ENCODE data around the gene LRP1B.

Gene LRP1B

DNA sequence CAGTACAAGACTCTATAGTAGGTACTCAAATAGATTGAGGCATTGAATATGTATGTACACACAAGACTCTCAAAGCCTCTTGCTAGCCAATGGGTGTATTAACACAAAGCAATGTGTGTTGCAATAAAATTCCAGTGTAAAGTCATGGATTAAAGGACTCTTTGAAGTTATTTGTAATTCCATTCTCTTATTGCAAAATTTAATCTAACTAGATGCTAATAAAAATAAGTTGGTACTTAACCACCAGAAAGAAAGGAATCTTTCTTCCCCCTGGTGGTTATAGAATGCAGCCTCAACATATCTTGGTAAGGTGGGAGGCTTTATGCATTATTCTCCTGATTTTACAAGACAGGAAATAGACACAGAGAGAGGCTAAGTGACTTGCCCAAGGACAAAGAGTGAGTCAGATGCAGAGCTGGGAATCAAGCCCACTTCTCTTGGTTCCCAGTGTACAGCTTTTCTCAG is 18.0 kb downstream of the LRP1B start:
- Histone ChIP-seq H3K27ac (no peak overlapping the region), H3K9me3 (no peaks in the 10 kb centered on the region), H3K4me3 (ENCODE audit: low read depth in 1 of 2, low read length in 1 of 2) (no peak overlapping the region), H3K4me1 (ENCODE audit: control insufficient read depth in 1 of 2, insufficient read depth in 1 of 2, low read depth in 1 of 2, low read length in 1 of 2) (no peaks in the 10 kb centered on the region), H3K36me3 (no peaks in the 10 kb centered on the region), H3K27me3 (no peaks in the 10 kb centered on the region)
- TF ChIP-seq, protein P1, sequence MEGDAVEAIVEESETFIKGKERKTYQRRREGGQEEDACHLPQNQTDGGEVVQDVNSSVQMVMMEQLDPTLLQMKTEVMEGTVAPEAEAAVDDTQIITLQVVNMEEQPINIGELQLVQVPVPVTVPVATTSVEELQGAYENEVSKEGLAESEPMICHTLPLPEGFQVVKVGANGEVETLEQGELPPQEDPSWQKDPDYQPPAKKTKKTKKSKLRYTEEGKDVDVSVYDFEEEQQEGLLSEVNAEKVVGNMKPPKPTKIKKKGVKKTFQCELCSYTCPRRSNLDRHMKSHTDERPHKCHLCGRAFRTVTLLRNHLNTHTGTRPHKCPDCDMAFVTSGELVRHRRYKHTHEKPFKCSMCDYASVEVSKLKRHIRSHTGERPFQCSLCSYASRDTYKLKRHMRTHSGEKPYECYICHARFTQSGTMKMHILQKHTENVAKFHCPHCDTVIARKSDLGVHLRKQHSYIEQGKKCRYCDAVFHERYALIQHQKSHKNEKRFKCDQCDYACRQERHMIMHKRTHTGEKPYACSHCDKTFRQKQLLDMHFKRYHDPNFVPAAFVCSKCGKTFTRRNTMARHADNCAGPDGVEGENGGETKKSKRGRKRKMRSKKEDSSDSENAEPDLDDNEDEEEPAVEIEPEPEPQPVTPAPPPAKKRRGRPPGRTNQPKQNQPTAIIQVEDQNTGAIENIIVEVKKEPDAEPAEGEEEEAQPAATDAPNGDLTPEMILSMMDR (IDR thresholded peaks at IDR 0.05), result no peak

DNA sequence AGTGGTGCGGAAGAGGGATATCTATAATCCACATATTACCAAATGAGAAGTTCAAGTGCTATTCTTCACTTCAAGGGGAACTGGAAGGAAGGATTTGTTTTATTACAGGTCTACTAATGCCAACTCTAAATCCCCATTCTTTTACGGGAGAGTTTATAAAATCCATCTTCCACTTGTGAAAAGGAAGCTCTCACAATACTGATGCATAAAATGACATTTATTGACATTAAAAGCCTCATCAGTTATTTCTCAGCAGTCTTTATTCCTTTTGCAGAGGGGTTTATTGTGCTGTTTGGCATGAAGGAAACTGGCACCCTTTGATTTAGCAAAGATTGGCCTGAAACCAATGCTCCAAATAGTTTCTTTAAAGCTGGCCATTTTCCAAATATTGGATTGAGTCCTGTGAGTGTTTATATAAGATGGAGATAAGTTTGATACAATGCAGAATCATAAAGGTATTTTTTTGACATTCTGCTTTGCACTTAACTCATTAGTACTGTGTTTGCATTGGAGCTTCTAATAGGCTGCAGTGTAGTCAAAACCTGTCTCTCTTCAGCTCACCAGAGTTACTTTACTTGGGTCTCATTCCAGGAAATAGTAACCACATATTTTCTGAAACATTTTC is 26.6 kb downstream of the LRP1B start:
- Histone ChIP-seq H3K4me1 (ENCODE audit: control insufficient read depth in 1 of 2, insufficient read depth in 1 of 2, low read depth in 1 of 2, low read length in 1 of 2) (no peaks in the 10 kb centered on the region), H3K9me3 (no peaks in the 10 kb centered on the region), H3K4me3 (ENCODE audit: low read depth in 1 of 2, low read length in 1 of 2) (no peak overlapping the region), H3K36me3 (no peaks in the 10 kb centered on the region), H3K27ac (no peak overlapping the region), H3K27me3 (no peaks in the 10 kb centered on the region)
- TF ChIP-seq, protein P1 (IDR thresholded peaks at IDR 0.05), result no peak

DNA sequence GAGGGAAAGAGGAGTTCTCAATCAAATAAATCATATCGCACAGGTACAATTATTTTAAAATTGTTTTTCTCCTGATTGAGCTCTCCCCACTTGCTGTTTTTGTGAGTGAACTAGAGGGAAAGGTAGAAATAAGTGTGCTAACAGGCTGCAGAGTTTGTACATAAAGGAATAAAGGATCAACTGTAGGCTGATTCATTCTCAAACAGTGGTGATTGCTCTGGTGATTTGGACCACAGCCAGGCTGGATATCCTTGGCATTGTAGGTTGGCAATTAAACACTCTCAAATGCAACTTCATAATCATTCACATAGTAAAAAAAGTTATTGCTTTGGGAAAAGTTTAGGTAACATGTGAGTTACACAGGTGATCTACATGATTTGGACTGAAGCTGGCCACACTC is 29.8 kb downstream of the LRP1B start:
- H3K4me3 ChIP-seq (ENCODE audit: low read depth in 1 of 2, low read length in 1 of 2), result no peak overlapping the region
- TF ChIP-seq, protein P1 (IDR thresholded peaks at IDR 0.05), result no peak
- H3K9me3 ChIP-seq, result no peaks in the 10 kb centered on the region
- no peaks in the 10 kb centered on the region for H3K4me1 ChIP-seq (ENCODE audit: control insufficient read depth in 1 of 2, insufficient read depth in 1 of 2, low read depth in 1 of 2, low read length in 1 of 2)
- no peak overlapping the region for H3K27ac ChIP-seq
- H3K27me3 ChIP-seq, result no peaks in the 10 kb centered on the region
- H3K36me3 ChIP-seq, result no peaks in the 10 kb centered on the region

DNA sequence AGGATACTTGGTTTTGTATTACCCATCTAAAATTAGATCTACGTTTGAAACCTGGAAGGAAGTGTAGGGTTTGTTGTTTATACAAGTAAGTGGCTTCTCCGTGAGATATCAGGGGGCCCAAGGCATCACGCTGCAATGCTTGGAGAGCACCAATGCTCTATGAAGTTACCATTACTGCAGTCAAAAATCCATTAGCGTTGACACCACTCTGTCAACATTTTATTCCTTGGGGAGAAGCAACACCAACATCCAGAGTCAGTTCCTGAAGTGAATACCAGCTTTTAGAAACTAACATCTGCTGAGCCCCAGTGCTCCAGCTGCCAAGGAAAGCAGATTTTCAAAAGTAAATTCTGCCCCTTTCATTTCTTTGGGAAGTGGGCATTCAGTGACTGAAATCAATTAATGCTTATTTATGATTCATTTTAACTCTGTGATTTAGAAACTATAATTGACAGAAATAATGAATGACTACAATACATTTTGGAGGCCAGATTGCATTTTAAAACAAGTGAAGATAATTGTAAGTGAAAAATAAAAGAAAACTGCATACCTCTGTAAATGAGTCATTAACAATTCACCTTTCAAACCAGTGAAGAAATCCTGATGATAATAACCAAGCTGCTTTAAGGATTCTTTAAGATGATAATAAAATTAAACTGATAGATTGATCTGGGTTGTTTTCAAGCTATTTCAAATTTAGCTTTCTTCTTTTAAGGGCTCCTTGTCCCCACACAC is 30.5 kb downstream of the LRP1B start:
- TF ChIP-seq, protein P1 (IDR thresholded peaks at IDR 0.05), result no peak
- no peak overlapping the region for H3K4me3 ChIP-seq (ENCODE audit: low read depth in 1 of 2, low read length in 1 of 2)
- no peaks in the 10 kb centered on the region for H3K9me3 ChIP-seq
- H3K27me3 ChIP-seq, result no peaks in the 10 kb centered on the region
- no peaks in the 10 kb centered on the region for H3K4me1 ChIP-seq (ENCODE audit: control insufficient read depth in 1 of 2, insufficient read depth in 1 of 2, low read depth in 1 of 2, low read length in 1 of 2)
- no peak overlapping the region for H3K27ac ChIP-seq
- H3K36me3 ChIP-seq, result no peaks in the 10 kb centered on the region

DNA sequence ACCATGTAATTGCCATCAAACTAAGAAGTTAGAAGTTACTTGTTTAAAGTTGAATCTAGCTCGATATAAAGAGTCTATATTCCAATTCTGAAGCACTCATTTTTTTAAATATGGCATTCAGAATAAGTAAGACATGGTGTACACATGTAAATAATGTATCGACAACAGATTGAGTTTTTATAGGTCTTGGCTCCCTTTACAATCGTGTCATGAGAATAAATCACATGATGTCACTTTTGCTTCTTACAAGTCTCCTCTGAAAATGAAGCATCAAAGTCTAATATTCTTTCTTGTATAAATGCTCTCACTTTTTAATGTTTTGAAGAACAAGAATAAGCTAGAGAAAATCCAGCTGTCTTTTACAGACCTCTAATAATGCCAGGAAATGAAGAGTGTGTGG is 33.1 kb downstream of the LRP1B start:
- H3K9me3 ChIP-seq, result no peaks in the 10 kb centered on the region
- H3K4me1 ChIP-seq (ENCODE audit: control insufficient read depth in 1 of 2, insufficient read depth in 1 of 2, low read depth in 1 of 2, low read length in 1 of 2), result no peaks in the 10 kb centered on the region
- no peak overlapping the region for H3K4me3 ChIP-seq (ENCODE audit: low read depth in 1 of 2, low read length in 1 of 2)
- H3K27me3 ChIP-seq, result no peaks in the 10 kb centered on the region
- TF ChIP-seq, protein P1 (IDR thresholded peaks at IDR 0.05), result no peak
- H3K36me3 ChIP-seq, result no peaks in the 10 kb centered on the region
- no peak overlapping the region for H3K27ac ChIP-seq

All from neutrophil (primary cell).